ENCODE data around the gene SLC12A1.

The SLC12A1 gene

DNA sequence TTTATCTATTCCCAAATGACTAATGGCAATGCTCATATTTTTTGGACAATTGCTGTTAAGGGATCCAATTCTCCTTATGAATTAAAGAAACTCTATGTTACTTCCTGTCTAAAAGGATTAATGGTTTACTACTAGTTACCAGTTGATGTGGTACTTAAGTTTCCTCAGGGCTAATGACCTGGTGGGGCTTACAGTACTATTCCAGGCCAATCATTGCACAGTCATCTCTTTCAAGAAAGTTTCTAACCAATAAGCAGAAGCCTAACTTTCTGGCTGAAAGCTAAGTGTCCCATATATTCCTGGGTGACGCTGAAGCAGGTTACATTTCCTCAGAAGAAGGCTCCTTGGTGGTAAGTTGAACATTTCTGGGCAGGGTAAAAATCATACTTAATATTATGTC is at the start of gene SLC12A1:
SLC12A1 (plus strand) TSS at position 322 of the 400 bp plus-strand sequence. CDS start 1,418 bp downstream, outside the sequence.
- no peak for DNase-seq

DNA sequence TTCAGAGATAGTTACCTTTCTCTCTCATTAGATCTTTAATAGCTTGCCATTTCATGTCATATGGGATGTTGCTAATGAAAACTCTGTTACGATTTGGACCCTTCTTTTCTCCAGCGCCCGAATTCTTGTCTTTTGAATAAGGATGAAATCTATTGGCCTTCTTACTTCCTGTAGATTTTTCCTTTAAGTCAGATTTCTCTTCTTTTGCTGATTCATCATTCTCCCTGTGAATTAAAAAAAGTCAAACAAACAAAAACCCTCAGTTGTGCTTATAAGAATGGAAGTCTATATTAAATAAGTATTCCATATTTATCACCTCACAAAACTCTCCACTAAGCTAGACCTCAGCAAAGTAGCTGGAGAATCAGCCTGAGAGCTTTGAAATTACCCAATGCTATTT is 37.5 kb upstream of the SLC12A1 start:
- DNase-seq, result no peak

DNA sequence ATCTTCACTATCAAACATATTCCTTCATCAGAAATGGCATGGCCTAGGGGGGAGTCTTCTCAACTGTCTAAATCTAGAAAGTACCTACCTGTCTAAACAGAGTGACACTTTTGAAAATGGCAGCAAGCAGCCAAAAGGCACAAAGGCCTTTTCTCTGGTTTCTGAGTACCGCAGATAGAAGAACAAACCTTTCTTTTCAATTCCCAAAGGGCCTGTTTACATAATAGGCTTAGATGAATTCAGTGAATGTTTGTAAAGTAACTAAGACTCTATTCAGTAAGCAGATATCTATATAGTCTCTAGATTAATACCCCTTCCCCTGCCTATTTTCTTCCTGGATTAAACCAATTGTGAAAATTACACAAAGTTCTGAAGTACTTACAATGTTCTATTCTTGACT is 35.1 kb upstream of the SLC12A1 start:
- no peak for DNase-seq

DNA sequence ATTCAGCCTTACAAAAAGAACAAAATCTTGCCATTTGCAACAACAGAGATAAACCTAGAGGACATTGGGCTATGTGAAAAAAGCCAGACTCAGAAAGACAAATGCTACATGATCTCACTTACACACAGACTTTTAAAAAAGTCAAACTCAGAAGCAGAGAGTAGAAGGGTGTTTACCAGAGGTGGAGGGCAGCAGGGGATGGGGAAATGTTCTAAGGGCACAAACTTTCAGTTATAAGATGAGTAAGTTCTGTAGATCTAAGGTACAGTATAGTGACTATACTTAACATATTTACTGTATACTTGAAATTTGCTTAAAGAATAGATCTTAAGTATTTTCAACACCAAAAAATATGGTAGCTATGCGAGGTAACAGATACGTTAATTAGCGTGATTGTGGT is 31.0 kb upstream of the SLC12A1 start:
- DNase-seq, result no peak

DNA sequence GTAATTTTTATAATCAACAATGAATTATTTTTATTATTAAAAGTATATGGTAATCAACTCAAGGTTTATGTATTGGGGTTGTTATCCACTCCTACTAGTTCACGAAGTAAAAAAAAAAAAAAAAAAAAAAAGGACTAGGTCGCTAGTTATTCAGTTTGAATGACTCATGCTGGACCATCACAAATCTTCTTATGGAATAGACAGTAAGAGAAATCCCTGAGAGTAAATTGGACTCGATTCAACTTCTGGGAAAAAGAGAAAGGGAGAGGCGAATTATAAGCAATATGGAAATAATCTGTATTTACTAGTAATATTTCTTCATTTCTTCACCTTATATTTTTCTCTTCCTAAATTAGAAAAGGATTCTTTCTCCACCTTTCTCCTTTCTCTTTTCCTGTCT is 30.0 kb upstream of the SLC12A1 start:
- DNase-seq, result peak in 1 of 2 experiments; percentile 64

DNA sequence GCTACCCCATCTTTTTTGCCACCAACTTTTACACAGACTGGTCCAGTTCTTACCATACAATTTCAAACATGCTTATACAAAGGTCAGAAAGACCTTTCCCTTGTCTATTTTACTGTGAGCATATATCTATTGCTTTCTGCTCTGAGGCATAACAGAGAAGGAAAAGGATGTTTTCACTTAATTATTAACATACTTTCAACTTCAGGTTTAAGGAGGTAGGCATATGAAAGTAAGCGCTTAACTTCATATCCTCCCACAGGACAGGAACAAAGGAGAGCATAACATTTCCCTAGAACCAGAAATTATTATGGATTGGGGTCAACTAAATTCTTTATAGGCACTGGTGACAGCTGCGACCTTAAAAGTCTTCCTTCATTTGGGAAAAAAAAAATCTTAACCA is 29.1 kb upstream of the SLC12A1 start:
- DNase-seq, result no peak

DNA sequence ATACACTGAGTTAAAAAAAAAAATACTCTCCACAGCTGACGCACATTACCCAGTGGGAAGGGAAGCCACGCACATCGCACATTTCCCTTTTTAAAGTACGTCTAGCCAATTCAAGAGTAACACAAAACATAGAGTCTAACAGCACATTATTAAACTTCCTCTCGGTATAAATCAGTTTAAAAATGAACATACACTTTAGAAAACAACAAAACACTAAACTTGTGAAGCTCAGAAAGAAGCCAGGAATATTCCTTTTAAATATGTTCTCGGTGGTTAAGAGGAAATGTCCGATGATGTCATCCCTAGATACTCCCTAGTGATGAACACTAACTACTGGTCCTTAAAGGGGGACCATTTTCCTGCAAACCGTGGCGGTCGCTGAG is 28.7 kb upstream of the SLC12A1 start:
- DNase-seq, result peak; percentile 9 to 37

DNA sequence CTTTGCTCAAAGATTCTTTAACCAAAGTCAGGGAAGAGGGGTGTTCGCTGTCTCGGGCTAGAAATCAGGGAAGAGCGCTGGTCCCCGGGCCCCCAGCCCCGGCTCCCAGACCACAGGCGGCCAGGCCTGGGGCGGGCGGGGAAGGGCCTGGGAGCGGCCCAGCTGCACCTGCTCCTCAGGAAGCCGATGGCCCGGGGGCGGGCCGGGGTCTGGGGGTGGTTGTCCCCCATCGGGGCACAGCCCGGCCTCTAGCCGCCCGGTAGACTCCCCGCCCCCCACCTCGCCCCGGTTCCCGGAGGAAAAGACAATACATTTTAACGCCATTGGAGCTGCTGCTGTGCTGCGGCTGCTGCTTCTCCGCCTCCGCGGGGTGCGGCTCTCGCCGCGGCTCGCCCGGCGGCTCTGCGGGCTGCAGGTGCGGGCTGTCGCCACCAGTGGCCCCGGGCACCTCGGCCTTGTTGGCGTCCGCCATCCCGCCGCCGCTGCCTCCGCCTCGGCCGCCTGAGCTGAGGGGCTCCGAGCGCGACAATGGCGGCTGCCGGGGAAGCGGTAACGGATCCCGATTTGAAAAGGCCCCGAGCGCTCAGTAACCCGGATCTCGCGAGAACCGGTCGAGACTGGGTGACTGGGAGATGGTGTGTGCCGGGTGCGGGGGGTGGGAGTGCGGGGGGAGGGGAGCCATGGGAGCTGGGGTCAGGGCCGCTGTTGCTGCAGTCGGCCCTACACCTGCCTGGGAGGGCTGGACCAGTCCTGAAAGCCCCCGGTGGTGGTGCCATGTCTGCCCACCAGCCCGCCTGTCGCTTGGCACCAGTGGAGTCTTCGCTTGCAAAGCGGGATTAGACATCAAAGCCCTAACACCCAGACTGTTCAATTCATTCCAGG is 28.1 kb upstream of the SLC12A1 start, which contains the start of gene MYEF2:
MYEF2 (minus strand) TSS at position 530 of the 882 bp plus-strand sequence; CDS start at position 472, 58 bp downstream.
- peak; percentile 58 to 85 for DNase-seq

DNA sequence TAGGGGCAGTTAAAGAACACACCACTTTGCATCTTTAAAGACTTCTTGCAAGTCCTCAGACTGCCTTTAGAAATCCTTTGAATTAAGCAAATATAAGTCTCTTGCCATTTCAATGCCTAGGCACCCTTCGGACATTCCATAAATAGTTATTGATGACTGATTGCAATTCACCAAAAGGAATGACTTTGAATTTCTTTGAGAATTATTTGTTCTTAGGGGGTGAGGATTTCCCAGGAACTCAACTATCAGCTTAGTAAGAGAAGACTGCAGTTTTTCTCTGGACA is 27.5 kb upstream of the SLC12A1 start:
- no peak for DNase-seq

DNA sequence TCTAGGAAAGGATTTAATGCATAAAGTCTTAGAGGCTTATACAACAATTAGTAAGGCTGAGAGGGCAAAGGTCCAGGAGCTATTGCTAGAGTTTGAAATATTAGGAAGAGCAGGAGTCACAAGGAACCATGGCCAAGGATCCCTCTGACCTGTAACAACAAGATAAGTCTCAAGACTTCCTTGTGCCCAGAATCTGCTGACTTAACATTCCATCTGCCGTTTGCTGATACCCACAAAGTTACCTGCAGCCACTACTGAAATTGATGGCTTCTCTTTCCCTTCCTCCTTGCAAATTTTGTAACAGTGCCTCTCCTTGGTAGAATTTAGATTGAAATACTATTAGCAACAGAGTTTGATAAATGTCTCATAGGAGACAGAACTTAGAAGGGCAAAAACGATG is 23.4 kb upstream of the SLC12A1 start:
- no peak for DNase-seq

DNA sequence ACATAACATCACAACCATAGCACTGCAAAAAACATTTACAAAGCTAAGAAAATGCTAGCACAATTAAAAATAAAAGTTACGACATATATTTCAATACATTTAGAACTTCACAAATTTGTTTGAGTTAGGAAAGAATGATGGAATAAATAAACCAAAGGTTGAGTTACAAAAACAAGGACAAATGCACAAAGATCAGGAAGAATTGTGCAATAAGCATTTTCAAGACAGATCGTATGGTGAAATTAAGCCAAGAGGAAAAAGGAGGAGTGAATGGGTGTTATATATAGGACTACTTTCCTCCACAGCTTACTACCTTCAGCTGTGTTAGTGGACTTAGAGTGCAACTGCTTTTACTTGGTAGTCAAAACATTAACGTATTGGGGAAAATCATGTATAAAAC is 20.6 kb upstream of the SLC12A1 start:
- no peak for DNase-seq

DNA sequence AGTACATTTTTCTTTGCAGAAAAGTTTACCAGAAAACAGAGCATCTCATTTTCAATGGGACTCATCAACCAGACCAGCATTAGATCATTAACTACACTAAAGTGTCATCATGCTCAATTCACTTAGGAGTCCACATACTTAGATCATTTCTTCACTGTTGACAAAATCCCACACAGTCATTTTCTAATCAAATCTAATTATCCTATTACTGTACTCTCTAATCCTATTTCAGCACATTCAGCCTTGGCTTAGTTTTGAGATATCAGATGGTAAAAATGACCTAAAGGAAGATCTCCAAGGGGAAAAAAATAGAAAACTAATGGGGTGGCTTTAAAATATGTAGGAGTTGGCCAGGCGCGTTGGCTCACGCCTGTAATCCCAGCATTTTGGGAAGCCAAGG is 19.8 kb upstream of the SLC12A1 start:
- DNase-seq, result no peak

DNA sequence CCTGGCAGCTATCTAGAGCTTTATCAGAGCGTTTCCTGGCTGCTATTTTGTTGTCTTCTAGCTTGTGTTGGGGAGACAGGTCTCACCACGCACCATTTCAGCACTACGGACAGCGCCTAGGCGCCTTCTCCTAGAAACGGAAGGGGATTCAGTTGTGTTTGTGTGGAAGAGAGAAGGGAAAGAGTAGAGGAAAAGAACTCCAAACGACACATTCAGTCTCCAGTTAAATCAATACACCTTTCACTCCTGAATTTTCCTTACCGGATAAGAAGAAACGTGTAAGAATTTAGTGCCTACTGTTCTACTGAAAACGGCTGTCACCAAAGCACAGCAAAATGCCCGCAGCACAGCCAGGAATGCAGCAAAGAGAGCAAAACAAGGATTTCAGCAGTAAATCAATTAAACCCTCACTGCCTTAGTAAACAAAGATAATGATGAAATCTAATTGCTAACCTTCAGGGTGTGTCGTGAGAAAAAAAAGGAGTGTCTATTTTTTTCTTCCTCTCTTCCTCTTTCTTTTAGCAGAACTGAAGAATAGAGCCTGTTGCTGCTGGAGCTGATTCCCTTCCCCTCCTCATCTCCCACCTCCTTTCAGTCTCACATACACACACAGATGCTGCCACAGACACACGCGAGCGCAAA is 15.0 kb upstream of the SLC12A1 start:
- DNase-seq, result peak; percentile 7 to 10

DNA sequence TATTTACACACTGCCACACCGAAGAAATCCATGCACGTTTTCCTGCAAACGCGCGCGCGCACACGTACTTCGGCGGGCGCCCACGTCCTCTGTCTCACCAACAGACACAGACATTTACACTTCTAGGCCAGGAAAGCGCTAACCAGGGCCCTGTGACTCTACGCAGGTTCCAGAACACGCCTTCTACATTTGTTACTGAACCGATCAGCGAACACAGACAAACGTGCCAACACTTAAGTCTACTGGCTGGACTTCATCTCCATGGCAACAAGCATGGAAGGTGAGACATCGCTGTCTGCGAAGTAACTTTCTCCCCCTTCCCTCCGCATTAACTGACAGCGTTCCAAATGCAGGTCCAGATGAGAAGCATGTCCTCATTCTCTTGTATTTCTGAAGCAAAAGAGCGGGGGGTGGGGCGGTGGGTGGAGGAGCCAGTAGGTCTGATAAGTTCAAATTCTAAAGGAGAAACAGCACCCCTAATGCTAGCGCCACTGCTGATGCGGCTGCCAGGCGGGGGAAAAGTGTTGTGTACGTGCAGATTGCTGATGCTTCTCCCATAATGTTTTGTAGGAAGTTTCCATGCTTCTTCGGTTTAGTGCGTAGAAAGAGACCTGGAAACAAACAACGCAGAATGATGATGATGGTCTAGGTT is 14.4 kb upstream of the SLC12A1 start, which contains the start of gene CTXN2:
CTXN2 (plus strand) TSS at position 92 of the 652 bp plus-strand sequence. CDS start 9,636 bp downstream, outside the sequence.
- peak in 1 of 2 experiments; percentile 12 for DNase-seq

DNA sequence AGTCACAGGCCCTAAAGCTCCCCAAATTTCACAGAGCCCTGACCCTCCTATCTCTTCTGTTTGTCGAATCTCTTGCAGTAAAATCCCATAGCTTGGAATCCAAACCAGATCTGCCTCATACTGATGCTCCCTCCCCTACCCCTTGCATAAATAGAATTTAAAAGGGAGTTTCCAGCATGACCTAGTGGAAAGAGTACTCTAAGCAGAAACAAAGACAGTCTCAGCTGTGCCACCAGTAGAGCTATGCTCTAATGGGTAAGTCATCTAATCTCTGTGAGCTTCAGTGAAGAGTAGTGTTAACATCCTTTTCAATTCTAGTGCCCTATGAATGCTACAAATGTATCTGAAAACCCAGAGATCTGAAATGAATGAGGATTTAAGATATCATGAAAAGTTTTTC is 4.0 kb upstream of the SLC12A1 start:
- no peak for DNase-seq

DNA sequence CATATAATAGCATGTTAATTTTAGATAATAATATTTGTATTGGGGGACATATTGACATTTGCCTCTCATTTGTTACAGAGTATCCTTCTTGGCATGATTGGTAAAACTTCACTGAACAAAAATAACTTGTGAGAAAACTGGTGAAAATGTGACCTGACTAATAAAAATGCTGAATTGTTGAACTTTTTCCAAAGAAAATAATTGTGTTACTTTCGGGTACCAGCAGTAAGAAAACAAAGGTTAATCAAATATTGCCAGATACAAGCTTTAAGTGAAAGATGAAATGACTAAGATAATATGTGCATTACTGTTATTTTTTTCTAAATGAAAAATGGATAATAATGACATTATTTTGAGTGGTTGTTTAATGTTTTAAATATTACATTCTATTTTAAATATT is 15.2 kb downstream of the SLC12A1 start:
- no peak for DNase-seq

DNA sequence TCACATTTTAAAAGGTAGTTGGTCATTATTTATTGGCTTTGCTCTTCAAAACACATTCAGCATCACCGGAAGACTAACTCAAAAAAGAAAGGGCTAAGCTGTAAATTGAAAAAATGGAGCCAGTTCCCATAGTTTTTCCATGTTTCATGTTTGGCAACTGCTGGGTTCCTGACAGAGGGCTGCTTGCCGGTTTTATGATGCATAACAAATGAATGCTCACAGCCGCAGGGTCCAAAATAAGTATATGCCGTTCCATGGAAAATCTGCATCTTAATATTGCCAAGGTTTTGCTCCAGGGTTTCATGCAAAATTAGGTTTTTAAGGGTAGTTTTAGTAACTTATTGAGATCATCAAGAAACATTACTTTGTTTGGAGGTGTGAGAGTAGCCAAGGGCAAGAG is 15.8 kb downstream of the SLC12A1 start:
- peak; percentile 75 to 84 for DNase-seq

DNA sequence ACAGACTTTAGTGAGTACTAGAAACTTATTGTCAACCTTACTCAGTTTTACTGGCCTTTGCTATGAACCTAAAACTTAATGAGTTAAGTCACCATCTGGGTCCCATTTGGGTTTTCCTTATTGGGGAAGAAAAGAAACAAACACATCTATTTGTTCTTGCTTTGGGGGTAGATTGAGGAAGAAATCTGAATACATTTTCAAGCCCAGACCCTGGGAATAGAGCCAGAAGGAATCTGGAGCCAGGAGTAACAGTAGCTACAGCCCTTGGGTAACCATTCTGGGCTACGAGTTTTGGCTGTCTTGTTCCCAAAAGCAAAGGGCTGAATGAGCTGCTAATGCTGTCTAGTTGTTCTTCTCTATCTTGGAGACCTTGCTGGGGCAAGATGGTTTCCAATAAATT is 16.5 kb downstream of the SLC12A1 start:
- DNase-seq, result peak; percentile 44 to 87

DNA sequence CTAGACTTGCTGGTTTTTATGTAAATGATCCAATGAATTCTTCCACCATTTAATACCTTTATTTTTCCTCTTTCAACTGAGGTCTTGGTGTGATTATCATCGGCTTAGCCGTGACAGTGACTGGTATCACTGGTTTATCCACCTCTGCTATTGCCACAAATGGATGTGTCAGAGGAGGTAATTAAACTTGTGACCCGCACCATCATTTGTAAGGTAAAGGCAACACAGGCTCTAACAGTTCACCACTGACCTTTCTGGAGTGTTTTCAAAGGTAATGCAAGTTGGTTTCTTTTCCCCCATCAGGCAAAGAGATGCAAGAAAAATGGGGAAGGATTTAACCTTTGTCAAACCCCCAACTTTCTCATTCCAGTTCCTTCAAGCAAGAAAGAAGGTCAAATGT is 19.7 kb downstream of the SLC12A1 start:
- no peak for DNase-seq

DNA sequence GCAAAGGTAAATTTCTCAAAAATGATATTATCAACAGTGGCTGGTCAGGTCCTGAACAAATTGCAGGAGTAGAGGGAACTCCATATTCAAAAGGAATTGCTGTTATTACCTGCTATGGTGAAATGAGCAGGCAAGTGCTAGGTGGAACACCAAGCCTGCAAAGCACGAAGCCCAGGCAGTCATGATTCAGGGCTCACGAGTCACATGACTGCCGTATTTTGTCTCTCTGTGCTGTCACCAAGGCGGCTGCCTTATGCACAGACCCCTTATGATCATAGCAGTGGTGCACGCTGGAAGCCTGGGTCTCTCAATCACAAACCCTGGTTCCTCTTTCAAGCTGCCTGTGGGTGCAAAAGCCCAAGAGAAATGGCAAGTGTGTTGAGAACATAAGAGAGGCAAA is 24.4 kb downstream of the SLC12A1 start:
- DNase-seq, result no peak

DNA sequence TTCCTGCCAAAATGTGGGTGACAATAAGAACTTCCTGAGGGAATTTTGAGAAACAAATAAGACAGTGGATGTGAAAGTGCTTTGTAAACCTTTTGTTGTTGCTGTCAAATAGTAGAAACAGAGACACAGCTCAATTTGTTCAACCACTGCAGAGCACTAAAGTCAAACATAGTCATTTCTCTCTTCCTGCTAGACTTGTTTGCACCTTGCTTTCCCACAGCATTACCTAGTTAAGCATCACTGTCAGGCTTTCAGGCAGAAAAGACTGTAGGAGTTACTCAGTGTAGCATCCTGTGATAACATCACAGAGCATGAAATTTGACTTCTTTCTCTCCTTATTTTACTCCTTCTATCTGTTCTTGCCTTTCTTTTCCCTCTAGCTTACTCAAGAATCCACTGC is 27.1 kb downstream of the SLC12A1 start:
- no peak for DNase-seq

DNA sequence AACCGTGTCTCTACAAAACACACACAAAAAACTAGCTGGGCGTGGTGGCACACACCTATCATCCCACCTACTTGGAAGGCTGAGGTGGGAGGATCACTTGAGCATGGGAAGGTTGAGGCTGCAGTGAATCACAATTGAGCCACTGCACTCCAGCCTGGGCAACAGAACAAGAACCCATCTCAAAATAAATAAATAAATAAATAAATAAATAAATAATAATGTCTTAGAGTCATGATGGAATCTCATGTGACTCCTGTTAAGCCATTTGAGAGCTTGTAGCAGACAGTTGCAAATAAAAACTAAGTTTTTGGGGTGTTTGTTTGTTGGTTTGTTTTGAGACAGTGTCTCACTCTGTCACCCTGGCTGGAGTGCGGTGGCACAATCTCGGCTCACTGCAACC is 33.2 kb downstream of the SLC12A1 start:
- no peak for DNase-seq

DNA sequence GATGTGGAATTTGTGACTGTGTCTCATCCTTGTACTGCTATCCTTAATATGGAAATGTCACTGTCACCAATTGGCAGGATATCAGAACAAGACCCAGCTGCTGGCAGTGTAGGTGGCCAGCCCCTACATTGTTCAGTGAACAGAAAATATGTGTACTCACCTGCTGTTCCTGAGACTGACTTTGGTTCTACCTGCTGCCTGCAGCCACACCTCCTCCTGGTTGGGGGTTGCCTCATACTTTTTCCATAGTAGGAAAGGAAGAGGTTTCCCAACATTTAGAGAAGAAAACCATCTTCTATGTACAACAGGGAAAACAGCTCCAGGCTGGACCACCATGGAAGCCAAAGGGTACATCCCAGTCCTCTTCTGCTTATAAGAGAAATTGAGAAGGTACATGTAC is 35.9 kb downstream of the SLC12A1 start:
- DNase-seq, result no peak

DNA sequence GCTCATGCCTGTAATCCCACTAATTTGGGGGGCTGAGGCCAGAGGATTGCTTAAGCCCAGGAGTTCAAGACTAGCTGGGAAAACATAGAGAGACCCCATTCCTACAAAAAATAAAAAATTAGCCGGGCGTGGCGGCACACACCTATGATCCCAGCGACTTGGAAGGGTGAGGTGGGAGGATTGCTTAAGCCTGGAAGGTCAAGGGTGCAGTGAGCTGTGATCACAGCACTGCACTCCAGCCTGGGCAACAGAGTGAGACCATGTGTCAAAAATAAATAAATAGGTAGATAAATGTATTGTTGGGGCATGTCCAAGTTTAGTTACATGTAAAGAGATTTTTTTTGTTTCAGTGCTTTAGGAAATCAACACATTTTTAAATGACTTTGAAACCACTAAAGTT is 36.4 kb downstream of the SLC12A1 start:
- DNase-seq, result no peak

All from NCI-H446 (cell line).